HG02798 (cell line): ENCODE results near the gene EIF5A2.
"Not testable (repeated sequence)": the region's sequence is repeated elsewhere in the genome, so short reads cannot be mapped to it uniquely, and the experiment has no call there.

ENCODE experiments used
- ATAC-seq: cut with Tn5 transposase; IDR thresholded peaks from one replicate; pipeline ENCODE4 v1.9.1; 2021; ENCODE audit warnings: mild to moderate bottlenecking; ENCODE audit not compliant: unreplicated experiment, poor library complexity

The EIF5A2 gene

DNA sequence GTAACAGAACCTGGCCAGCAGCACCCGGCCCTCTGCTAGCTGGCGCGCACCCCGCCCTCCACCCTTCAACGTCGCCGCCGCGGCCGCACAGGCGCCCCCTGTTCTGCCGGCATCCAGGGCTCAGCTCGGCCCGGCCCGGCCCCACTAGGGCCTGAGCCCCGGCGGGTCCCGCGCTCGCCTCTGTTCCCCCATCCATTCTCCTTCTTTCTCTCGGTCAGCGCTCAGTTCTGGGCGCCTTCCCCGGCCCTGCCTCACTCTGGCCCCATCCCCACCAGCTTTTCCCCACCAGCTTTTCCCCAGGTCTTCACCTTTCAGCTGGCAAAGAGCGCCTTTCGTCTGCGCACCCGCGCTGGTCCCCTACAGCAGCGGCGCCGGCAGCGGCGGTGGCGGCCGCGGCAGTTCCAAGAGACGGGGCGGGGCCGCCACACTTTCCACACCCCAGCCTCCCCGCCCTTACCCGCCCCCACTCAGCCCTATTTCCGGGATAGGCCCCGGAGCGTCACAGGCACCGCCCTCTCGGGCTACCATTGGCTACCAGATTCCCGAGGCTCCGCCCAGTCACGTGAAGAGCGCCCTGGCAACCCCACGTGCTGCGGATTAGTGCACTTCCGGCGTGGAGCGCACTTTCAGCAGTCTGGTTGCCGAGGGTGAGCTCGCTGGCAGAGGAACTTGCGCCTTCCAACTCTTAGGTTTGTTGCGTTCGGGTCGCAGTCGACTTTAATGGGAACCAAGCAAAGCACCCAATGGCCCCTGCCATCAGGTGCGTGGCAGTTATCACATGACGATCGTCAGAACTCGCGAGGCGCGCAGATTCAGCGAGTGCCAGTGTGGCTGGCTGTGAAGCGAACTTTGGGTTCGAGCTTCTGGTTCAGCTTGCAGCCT is at the start of gene EIF5A2:
Gene EIF5A2 (minus strand): TSS at position 403 of the 882 bp plus-strand sequence. CDS start 831 bp downstream, outside the sequence.
- ATAC-seq = peak; percentile 90

DNA sequence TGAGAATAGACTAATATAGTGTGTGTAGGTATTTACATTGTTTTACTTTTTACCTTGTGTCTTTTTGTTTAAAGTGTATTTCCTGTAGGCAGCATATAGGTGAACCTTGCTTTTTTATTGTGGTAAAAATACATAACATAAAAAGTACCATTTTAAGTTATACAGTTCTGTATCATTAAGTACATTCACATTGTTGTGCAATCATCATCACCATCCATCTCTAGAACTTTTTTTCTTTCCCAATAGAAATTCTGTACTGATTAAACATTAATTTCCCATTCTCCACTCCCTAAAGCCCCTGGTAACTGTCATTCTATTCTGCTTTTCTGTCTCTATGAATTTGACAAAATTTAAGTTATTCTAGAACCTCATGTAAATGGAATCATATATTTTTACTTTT is 48.2 kb upstream of the EIF5A2 start:
- no peak for ATAC-seq

DNA sequence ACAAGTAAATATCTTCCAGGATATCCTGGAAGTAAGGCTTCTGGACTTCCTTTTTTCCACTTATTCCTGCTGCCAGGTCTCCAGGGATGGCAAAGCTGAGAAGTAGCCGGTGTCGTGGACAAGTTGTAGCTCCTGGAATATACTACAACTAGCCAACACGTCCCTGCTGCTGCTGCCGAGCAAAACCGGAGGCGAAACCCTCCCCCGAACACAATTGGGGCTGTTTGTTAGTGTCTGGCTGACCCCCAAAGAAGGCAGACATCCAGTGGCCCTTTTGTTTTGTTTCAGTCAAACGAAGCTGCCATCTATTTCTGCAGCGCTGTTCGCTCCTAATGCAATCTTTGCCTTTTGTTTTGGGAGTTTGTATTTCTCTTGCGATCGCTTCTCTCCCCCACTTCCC is 45.3 kb upstream of the EIF5A2 start:
- ATAC-seq = no peak

DNA sequence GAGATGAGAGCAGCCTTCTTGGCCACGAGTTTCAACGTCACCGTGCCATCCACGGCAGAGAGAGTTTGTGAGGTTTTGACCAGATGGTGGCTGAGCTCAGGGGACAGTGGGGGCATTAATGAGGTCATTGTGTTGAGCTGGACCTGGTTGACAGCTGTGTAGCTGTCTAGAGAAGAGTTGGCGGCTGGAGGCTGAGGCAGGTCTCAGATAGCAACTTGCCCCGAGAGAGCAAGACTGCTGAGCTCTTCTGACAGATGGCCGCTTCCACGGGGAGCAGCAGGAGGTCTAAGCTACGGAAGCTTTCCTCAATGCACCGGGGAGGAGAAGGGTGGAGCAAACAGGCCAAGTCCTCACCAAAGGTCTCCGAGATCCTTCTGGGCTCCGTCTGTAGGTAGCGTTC is 44.8 kb upstream of the EIF5A2 start:
- no peak for ATAC-seq

DNA sequence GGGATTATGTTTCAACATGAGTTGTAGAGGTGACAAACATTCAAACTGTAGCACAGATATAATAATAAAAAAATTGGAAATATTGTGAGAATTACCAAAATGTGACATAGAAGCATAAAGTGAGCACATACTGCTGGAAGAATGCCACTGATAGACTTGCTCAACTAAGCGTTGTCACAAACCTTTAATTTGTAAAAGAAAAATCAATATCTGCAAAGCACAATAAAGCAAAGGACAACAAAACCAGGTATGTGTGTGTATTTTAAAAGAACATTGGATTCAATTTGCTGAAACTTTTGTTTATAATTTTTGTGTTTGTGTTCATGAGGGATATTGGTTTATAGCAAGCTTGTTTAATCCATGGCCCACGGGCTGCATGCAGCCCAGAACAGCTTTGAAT is 40.8 kb upstream of the EIF5A2 start:
- no peak for ATAC-seq

DNA sequence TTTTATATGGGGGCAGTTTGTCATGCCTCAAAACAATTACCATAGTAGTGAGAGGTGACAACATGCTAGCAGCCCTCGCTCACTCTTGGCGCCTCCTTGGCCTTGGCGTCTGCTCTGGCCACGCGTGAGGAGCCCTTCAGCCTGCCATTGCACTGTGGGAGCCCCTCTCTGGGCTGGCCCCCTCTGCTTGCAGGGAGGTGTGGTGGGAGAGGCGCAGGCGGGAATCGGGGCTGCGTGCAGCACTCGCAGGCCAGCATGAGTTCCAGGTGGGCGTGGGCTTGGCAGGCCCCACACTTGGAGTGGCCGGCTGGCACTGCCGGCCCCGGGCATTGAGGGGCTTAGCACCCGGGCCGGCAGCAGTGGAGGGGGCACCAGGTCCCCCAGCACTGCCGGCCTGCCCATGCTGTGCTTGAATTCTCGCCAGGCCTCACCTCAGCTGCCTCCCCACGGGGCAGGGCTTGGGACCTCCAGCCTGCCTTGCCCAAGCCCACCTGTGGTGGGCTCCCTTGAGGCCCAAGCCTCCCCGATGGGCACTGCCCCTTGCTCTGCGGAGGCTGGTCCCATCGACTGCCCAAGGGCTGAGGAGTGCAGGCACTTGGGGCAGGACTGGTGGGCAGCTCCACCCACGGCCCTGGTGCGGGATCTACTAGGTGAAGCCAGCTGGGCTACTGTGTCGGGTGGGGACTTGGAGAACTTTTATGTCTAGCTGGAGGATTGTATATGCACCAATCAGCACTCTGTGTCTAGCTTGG is 38.8 kb upstream of the EIF5A2 start:
- ATAC-seq = no peak

DNA sequence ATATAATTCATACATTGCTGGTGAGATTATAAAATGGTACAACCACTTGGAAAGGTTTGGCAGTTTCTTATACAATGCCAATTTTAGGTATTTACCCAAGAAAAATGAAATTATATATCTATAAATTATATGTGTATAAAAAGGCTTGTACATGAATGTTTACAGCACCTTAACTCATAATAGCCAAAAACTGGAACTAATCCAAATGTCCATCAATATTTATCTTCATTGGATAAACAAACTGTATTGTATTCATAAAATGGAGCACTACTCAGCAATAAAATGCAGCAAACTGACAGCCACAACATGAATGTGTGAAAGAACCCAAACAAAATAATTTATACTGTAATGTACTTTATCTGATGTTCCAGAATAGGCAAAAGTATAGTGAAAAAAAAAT is 33.6 kb upstream of the EIF5A2 start:
- ATAC-seq = no peak

DNA sequence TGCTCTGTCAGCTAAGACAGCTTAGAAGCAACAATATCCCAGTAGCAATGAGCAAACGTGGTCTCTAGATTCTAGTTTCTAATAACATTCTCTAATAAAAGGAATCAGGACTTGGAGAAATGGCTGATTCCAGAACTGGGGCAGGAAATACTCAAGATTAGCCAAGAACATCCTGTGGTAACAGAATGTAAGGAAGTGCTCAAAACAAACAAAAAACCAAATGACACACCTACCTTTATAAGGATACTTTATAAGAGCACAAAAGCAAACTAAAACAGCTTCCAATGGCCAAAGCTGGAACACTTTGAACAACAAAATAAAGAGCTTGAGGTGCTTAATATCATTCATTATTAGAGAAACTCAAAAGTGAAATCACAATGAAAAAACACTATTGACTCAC is 33.1 kb upstream of the EIF5A2 start:
- no peak for ATAC-seq

DNA sequence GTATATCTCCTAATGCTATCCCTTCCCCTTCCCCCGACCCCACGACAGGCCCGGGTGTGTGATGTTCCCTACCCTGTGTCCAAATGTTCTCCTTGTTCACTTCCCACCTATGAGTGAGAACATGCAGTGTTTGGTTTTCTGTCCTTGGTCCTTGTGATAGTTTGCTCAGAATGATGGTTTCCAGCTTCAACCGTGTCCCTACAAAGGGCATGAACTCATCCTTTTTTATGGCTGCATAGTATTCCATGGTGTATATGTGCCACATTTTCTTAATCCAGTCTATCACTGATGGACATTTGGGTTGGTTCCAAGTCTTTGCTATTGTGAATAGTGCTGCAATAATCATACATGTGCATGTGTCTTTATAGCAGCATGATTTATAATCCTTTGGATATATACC is 24.6 kb upstream of the EIF5A2 start:
- not testable (repeated sequence) for ATAC-seq

DNA sequence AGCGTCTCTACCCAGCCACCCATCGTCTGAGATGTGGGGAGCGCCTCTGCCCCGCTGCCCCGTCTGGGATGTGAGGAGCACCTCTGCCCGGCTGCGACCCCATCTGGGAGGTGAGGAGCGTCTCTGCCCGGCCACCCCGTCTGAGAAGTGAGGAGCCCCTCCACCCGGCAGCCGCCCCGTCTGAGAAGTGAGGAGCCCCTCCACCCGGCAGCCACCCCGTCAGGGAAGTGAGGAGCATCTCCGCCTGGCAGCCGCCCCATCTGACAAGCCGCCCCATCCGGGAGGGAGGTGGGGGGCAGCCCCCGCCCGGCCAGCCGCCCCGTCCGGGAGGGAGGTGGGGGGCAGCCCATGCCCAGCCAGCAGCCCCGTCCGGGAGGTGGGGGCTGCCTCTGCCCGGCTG is 15.1 kb upstream of the EIF5A2 start:
- not testable (repeated sequence) for ATAC-seq

DNA sequence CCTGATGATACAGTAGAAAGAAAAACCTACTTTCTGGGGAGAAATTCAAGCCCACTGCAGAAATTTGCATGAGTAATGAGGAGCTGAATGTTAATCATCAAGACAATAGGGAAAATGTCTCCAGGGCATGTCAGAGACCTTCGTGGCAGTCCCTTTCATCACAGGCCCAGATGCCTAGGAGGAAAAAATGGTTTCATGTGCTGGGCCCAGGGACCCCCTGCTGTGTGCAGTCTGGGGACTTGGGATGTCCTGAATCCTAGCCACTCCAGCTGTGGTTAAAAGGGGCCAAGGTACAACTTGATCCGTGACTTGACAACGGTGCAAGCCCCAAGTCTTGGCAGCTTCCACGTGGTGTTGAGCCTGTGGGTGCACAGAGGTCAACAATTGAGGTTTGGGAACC is 10.3 kb upstream of the EIF5A2 start:
- ATAC-seq = no peak

DNA sequence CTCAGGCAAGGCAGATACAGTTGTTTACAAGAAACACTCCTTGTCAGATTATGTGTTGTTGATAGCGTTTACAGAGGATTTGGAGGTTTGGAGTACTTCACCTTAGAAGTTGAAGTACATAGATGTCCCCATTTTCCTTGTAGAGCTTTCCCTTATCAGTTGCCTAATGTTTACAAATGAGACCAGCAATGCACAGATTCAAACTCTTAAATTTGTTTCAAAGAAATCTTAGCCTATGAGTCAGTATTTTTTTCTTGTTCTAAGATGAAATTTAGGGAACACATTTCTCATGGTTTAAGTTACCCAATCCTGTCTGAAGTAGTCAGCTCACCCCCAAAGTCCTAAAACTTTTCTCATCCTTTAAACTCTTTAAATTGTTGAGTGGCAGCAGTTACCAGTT is 6.3 kb upstream of the EIF5A2 start:
- no peak for ATAC-seq

DNA sequence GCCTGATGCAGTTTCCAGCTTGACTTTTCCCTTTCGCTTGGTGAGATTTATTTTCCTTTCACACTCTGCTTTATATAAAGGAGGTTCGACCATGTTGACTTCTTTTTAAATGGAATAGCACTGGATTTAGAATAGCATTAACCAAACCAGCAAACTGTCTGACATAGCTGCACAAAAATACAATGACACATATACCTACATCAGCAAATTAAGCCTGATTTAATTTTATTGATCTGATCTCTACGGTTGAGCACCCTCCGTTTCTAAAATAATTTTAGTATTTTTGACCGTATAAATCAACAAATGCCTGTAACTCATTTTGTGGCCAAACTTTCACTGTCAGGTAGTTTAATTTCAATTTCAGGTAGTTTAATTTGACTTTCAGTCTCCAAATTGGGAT is 5.8 kb upstream of the EIF5A2 start:
- ATAC-seq = no peak

DNA sequence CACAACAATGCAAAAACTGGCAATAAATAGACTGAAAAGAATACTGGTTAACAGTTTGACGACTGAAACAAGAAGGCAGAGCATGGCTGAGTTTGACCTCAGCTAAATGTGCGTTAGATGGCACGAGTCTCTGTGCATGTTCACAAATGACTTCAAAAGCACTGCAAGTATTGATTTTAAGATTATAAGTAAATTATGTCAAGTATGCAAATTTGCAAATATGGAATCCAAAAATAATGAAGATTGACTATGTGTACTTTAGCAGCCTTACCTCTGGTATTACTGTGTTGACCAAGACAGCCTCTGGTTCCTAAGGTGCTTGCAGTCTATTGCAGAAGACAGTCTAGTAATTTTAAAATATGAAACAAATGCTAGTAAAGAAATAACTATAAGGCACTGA is 2.6 kb upstream of the EIF5A2 start:
- ATAC-seq = no peak

DNA sequence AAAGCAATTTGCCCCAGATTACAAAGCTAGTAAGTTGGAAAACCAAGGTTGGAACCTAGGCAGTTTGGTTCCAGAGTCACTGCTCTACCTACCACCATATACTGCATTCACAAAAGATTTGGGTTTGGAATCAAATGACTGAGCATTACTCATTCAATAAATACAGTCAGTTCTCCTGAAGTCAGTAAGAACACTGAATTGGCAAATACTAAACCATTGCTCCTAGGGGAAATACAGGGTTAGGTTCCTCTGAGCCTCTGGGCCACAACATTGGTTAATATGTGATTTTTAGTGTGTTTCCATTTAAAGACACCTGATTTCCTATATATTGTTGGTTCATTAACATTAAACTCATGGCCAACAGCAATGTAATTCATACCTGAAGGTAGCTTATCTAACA is 2.1 kb upstream of the EIF5A2 start:
- no peak for ATAC-seq

DNA sequence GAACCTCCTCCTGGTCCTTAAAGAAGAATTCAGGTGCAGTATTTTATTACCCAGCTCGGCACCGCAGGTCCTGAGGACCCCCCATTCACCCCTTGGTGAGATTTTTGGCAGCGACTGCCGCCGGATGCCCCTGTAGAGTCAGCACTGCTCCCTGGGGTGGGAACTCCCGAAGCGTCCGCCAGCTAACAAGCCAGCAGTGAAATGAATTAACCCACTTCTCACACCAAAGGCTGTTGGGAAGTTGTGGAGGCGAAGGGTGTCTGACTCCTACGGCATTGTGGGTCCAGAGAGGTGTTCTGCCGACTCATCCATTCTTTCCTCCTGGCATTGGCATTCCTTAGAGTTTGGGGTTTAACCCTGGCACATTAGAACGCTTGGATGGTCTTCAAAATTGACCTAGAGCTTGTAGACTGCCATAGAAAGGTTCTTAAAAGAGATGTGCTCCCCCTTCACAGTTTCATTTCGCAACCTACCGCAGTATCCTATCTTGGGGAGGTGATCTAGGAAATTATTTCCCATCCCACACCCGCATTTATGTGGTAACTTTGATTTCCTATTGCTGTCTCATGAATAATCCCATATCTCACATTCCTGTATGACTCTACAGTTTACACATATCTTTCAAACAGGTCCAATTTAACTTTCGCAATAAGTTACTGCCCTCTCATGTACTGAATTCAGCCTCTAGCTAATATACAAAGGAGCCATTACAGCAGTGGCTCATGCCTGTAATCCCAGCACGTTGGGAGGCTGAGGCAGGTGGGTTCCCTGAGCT is 879 bp upstream of the EIF5A2 start:
- ATAC-seq = no peak

DNA sequence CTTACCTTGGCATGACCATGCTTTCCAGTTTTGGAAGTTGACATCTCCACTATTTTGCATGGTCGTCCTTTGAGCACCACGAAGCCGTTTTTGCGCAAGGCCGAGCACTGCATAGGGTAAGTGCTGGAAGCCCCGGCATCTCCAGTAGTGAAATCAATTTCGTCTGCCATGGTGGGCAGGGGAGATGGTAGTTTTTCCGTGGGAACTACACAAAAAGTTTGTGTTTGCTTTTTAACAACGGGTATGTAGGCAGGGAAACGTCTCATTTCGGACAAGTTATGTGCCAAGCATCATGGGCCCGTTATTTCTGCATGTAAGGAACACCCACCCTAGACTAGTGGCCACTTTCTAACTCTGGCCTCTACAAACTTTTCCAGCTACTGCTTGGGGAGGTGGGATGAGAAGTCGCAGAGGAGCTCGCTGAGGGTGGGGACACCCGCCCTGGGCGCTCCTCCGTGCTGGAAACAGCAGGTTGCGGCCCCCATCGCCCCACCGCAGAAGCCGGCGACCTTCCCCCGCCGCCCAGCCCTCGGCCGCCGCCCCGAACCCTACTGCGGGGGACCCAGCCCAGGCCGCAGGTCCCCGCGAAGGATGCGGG is 701 bp downstream of the EIF5A2 start:
- ATAC-seq = no peak

DNA sequence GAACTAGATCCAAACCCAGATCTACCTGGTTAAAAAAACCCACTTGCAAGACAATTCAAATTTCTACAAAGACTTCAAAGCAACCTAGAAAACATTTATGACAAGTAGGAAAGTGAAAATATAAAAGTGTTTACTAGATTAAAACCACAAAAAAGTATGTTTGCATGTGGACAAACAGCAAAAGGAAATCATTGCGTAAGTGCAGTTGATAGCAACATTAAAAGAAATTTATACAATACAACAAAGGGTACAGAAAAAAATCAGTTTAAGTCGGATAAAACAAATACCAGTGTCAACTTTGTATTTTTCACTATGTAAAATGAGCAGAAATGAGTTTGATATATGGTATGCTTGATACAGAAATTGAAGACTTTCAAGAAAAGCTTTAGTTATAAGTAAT is 2.6 kb downstream of the EIF5A2 start:
- no peak for ATAC-seq

DNA sequence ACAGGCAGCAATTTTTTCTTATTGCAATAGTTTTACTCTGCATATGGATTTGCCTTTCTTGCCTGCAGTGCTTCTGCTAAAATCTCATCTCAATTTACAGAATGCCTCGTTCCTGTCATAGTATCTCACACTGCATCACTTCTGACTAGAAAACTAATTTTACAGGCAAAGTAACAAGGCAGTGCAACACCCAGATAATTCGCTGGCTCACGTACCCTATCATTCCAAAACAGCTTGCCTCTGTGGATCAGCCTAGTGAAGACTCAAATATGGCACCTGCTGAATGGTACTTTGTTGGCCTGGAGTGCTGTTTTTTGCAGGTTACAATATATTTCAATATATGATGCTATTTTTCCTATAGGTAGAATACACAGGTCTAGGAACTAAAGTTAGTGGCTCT is 5.3 kb downstream of the EIF5A2 start:
- ATAC-seq = no peak

DNA sequence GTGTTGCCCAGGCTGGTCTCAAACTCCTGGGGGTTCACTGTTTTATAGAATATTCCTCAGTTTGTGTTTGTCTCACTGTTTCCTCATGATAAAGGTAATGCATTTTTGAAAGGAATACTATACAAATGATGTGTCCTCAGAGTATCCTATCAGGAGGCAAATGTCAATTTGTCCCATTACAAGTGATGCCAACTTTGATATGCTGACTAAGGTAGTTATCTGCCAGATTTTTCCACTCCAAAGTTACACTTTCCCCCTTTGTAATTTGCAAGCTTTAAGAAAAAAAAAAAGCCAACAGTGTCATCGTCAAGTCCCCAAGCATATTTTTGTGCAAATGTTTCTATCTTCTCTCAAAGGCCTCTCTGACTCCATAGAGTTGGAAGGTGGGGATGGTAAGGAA is 9.0 kb downstream of the EIF5A2 start:
- ATAC-seq = no peak

DNA sequence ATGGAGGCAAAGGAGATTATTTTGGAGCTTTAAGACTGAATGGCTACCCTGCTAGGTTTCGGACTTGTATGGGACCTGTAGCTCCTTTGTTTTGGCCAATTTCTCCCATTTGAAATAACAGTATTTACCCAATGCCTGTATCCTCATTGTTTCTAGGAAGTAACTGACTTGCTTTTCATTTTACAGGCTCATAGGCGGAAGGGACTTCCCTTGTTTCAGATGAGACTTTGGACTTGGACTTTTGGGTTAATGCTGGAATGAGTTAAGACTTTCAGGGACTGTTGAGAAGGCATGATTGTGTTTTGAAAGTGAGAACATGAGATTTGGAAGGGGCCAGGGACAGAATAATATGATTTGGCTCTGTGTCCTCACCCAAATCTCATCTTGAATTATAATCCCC is 10.5 kb downstream of the EIF5A2 start:
- no peak for ATAC-seq
